Measurements from ENCODE around the gene SGO1.

SGO1 gene

DNA sequence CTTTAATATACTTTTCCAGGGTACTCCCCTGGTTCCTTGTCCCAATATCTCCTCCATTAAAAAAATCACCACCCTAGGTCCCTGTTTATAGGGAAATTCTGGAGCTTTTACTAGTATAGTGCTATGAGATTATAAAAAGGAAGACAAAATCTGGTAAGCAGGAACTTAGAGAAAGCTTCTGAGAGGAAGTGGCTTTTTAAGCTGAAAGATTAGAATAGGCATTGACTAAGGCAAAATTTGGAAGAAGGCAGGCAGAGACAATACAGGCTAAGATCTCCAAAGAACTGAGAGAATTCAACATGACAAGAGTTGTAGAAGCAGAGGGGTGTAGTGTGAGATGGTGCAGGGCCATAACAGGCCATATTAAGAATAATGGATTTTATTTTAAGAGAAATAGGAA is 25.8 kb downstream of the SGO1 start:
- no peak for DNase-seq

DNA sequence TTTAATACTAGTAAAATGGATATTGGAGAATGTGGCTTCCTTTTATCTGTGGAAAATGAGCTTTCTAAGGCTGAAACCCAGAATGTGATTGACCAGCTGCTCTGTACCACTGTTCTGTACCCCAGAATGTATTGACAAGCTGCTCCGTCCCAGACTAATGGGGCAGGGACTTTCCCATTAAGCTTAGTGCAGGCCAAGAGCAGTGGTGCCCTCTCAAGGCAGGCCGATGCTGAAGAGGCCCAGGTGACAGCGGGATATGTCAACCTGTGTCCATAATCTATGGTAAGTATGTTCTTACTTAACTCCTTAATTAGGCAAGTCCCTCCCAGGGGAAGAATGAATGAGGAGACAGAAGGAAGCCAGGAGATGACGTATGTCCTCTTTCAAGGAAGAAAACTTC is 31.1 kb downstream of the SGO1 start:
- no peak for DNase-seq

DNA sequence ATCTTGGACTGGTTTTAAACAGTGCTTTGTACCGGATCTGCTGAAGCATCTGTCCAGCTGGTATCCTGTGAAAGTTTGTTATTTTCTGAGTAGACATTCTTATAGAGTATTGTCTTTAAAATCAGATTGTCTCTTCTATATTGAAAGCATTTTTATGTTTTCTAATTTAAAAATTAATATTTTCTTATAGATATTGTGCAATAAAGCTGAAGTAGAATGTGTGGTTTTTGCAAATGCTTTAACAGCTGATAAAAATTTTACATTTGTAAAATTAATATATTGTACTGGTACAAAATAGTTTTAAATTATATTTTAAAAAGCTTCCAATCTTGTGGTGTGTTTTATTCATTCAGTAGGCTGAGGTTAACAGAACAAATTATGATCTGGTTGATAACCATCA is 31.9 kb downstream of the SGO1 start:
- DNase-seq = no peak

DNA sequence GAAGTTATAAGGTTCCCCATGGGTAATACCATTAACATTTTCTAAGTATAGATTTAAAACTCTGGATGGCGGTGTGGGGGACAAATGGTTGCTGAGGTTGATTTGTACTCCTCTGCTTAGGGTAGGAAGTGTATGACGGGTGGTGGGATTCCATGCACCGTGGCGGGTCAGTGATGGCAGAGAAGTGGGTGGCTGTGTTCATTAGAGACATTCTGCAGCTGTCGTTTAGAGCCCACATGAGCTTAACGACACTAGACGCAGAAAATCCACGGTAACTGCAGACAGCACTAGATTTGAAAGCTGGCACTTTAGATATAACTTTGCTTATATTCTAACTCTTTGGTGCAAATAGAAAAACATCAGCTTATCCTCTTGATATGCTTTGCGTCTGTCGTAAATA is 37.5 kb downstream of the SGO1 start:
- DNase-seq = no peak

DNA sequence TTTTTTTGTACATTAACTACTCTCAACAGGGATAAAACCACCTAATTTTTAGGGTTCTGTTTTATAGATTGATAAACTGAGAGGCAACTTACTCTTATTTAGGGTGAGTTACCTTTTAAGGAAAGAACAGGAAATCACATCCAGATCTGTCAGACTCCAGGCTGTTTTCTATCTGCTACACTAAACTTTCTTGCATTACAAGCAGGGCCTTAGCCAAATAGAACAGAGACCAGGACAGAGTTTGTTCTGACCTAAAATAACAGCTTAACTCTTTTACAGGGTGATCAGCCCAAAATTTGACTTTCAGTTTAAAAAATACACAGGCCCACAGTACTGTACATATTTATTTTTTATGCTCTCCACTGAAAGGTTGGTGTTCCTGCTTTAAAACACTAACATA is 38.6 kb downstream of the SGO1 start:
- DNase-seq = no peak

DNA sequence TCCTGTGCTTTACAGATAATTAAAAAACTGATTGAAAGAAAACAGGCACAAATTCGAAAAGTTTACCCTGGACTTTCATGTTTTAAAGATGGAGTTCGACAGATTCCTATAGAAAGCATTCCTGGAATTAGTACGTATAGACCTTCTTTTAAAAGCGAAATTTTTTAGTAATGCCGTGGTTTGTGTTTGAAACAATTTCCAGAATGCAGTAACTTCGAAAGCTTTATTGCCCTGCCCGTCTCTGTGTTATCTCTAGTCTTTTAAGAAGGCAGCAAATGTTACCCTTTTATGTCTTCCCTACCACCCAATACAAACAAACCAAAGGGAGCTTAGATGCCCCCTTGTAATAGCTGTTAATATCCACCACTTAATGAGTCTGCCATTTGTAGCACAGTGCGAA is 39.7 kb downstream of the SGO1 start:
- no peak for DNase-seq

DNA sequence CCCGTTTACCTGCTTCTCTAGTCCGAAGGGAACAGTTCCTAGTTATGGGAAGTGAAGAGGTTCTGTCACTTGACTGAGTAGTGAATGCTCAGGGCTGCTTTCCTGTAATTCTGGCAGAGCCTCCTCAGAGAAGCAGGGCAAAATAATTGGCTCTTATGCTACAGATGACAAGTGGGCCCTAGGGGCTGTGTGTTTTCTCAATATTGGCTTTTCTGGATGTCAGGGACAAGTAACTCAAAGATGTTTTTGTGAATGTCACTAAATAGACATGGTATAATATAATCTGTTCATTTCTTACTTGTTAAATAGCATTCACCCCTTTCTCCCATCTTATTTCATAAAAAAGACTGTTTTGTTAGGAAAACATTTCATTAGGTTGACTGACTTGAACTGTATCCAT is 40.1 kb downstream of the SGO1 start:
- DNase-seq = no peak

DNA sequence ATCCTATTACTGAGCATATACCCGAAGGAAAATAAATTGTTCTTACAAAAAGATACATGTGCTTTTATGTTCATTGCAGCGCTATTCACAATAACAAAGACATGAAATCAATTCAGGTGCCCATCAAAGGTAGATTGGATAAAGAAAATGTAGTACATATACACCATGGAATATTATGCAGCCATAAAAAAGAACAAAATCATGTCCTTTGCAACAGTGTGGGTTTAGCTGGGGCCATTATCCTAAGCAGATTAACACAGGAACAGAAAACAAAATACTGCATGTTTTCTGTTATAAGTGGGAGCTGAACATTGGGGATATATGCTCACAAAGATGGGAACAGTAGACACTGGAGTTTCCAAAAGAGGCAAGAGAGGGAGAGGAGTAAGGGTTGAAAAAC is 42.5 kb downstream of the SGO1 start:
- no peak for DNase-seq

DNA sequence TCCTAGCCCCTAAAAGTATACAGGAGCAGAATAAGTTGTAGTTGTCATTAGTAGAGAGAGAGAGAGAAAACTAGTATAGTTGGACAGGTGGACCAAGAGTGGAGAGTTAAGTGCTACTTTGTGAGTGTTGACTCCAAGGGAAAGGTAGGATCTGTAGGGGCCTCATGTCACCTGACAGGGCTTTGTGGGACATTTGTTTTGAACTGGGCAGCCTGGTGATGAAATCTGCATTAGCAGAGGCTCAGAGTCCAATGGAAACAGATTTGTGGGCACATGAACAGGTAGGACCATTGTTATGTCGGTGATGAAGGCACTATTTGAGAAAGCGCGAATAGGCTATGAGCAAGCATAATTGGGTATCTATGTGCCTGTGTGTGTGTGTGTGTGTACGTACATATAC is 43.5 kb downstream of the SGO1 start:
- DNase-seq = no peak

DNA sequence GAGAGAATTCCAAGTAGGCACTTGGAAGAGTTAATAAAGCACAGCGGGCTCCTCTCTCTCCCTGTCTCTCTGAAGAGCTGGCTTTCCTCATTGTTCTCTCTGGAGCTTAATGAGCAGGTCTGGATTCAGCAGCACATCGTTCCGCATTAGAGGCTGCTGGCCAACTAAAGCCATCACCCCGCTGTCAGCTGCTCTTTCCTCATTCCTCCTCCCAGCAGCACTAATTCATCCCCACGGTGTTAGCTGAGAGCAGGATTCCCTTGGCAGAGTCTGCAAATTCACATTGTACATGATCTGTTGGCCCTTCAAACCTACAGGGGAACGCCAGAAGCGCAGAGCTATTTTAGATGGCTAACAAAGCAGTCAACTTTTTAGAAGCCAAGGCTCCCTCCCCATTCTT is 44.2 kb downstream of the SGO1 start:
- DNase-seq = peak in 52 of 56 donors; percentile 17 to 91 (median 61)

DNA sequence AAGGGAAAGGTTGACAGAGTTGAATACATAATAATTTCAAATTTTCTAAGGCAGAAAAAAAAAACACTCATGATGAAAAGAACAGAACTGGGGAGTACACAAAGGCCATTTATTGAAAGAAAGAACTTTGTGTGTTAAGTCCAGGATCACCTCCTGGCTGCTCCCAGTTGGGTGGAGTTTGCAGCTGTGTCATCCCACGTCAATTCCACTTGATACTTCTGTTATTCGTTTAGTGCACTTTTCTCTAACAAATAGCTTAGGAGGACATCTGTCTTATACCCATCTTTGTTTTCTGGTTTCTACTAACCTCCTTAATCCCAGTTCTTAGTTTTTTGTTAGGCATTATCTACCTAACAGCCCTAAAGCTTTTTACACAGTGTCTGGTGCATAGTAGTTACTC is 44.7 kb downstream of the SGO1 start:
- peak in 3 of 56 donors; percentile 1 to 22 (median 5) for DNase-seq

DNA sequence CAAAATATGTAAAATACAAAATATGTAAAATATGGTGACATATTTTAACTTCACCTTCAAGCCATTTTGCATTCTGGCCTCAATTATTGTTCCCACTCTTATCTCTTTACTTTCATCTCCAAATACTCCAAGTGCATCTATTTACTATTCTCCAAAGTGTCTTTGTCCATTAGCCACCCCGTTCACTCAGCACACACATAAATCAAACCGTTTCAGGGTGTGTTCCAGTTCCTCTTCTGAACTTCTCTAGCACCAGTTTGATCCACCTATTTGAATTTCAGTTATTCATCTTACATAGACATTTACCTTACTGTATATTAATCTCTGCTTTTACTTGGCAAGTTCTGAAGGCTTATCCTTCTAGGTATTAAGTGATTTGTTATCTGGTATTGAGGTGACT is 45.1 kb downstream of the SGO1 start:
- DNase-seq = no peak

DNA sequence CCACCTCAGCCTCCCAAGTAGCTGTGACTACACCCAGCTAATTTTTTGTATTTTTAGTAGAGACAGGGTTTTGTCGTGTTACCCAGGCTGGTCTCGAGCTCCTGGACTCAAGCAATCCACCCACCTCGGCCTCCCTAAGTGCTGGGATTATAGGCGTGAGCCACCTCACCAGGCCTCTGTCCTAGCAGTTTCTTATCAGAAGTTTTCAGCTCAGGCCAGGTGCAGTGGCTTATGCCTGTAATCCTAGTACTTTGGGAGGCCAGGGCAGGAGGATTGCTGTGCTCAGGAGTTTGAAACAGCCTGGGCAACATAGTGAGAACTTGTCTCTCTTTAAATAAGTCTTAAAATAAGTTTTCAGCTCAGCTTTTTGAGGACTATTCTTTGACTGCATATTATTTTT is 48.4 kb downstream of the SGO1 start:
- no peak for DNase-seq

DNA sequence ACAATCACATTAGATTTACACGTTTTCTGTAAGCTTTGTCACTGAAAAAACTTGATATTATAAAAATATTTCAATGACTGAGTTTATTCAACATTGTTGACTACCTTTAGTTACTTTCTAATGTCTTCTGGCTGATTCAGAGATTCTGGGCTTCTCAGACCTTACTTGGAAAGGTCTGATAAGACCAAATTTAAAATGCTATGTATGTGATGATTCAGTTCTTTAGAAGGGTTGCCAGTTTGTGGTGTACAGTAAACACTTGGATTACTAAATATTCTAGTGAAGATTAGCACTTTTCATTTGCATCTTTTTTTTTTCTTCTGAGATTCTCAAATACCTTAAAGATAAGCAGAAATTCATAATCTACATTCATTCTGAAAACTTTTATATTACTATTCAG is 49.8 kb downstream of the SGO1 start:
- no peak for DNase-seq

DNA sequence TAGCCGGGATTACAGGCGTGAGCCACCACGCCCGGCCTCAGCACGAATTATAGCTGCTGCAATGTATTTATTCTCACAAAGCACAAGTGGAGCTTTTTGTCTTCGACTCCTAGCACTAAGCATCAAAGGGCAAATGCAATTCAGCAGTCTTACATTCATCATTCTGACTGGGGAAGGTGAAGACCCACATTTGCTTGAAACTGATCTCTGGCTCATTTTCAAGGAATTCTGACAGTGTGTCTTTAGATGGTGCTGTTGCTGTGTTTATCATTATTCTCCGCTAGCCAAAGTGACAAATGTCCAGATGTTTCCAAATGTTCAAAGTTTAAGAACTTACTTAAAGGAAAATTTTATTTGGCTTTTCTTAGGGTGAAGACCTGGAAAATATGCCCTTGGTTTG is 55.9 kb downstream of the SGO1 start:
- no peak for DNase-seq

DNA sequence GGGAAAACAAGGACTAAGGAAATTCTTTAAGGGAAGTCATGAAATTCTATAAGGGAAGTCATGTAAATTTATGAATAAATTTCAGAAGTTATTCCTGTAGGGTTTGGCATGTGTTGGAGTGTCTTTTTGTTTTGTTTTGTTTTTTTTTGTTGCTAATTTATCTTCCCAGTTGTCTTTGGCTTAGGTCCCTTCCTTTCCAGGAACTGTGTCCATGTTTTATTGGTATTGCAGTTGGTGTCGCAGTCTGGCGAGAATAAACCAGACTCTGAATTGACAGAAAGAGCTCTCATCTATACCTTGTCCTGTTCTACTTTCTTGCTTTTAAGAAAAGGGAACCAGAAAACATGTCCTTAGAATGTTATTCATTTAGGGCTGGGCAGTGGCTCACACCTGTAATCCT is 57.6 kb downstream of the SGO1 start:
- no peak for DNase-seq

DNA sequence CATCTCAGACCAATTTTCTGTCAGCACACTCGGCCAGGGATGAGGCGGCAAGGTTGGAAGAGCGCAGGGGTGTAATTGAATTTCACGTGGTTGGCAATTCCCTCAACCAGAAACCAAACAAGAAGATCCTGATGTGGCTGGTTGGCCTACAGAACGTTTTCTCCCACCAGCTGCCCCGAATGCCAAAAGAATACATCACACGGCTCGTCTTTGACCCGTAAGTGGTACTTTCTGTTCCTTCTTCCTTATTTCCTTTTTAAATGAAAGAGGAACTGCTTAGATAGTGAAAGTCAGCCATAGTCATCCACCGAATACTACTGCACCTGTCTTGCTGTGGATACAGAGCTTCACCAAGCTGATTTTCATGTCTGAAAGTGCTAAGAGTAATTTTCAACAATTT is 60.1 kb downstream of the SGO1 start:
- peak in 4 of 56 donors; percentile 5 to 28 (median 10) for DNase-seq

DNA sequence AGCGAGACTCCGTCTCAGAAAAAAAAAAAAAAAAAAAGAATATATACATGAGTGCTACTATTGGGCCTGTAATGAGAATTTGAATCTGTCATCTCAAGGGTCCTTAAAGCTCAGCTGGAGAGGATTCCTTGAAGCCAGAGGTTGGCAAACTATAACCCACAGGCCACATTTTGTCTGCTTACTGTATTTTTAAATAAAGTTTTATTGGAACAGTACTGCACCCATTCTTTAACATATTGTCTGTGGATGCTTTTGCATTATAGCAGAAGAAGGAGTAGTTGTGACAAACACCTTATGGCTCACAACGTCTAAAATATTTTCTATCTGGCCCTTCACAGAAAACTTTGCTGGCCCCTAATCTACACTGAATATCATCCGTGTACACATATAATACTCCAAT is 60.7 kb downstream of the SGO1 start:
- DNase-seq = no peak

DNA sequence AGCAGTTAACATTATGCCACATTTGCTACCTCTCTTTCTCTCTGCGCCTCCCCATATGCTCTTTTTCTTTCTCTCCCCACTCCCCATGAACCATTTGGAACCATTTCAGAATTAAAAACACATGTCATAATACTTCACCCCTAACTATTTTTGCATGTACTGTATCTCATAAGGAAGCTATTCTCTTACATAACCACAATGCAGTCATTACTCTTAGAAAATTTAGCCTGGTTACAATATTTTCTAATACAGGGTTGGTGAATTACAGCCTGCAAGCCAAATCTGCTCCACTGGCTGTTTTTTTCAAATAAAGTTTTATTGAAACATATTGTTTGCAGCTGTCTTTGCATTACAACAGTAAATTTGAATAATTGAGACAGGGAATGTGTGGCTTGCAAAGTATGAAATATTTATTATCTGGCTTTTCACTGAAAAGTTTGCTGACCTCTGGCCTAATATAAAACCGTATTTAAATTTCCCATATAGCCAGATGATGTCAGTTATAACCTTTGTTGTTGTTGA is 62.8 kb downstream of the SGO1 start:
- no peak for DNase-seq

DNA sequence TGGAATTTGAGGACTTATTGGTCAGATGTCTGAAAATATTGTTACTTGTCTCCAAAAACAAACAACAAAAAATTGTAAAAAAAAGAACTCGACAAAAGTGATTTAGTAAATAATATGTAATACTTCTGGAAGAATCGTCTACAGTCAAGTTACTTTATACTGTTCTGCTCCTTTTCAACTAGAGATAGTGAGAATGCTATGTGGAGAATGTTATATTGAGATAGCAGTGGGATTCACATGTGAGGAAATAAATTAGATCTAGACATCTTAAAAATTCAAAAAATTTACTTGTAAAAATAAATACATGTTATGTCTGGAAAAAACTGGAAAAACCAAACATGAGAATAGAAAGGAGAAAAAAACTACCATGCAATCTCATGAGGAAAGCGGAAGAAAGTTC is 64.9 kb downstream of the SGO1 start:
- no peak for DNase-seq
